Small intestine (tissue), 7 donors: ENCODE measurements around the gene ROCK2. TPM values are rescaled to one million over a fixed set of nuclear protein-coding genes. Genes with fewer than 3 reads are reported as not detected.

Experiments
- DNase-seq, 2 donors: peaks; one replicate each; pipeline versions ENCODE4 v3.0.0 to v3.0.0-alpha.2; 2013
- FAIRE-seq: peaks from 2 replicates; lab custom pipeline; 2012; peaks lifted over from hg19 to GRCh38; lab: Jason Lieb, UNC
- H3K27ac ChIP-seq, 3 donors: one replicate each; pipeline ENCODE4 v1.5.1; 2013; ENCODE audit warnings: low read length in 2 of 3, mild to moderate bottlenecking in 2 of 3, control low read depth in 1 of 3, inconsistent platforms in 1 of 3, low read depth in 1 of 3, moderate library complexity in 1 of 3
- H3K27me3 ChIP-seq, 3 donors: one replicate each; pipeline ENCODE4 v1.6.1; 2013; ENCODE audit warnings: low read length in 3 of 3, inconsistent platforms in 1 of 3; ENCODE audit not compliant: control insufficient read depth in 3 of 3, insufficient read depth in 3 of 3
- H3K36me3 ChIP-seq, 3 donors: one replicate each; pipeline ENCODE4 v1.6.1; 2013; ENCODE audit warnings: low read length in 3 of 3, inconsistent platforms in 1 of 3, low read depth in 1 of 3, mild to moderate bottlenecking in 1 of 3, moderate library complexity in 1 of 3; ENCODE audit not compliant: control insufficient read depth in 3 of 3, insufficient read depth in 2 of 3
- H3K4me1 ChIP-seq, 3 donors: one replicate each; pipeline ENCODE4 v1.6.1; 2013; ENCODE audit warnings: low read length in 2 of 3, inconsistent platforms in 1 of 3, low read depth in 1 of 3, mild to moderate bottlenecking in 1 of 3, moderate library complexity in 1 of 3; ENCODE audit not compliant: control insufficient read depth in 3 of 3, insufficient read depth in 2 of 3
- H3K4me3 ChIP-seq, 3 donors: one replicate each; pipeline ENCODE4 v1.5.1; 2013; ENCODE audit warnings: low read length in 3 of 3, control low read depth in 1 of 3, inconsistent platforms in 1 of 3, low read depth in 1 of 3, mild to moderate bottlenecking in 1 of 3, moderate library complexity in 1 of 3
- H3K9me3 ChIP-seq, 2 donors: one replicate each; pipeline ENCODE4 v1.6.1; 2013; ENCODE audit warnings: low read depth in 1 of 2, low read length in 1 of 2; ENCODE audit not compliant: control insufficient read depth in 2 of 2, insufficient read depth in 1 of 2
- WGBS, 3 donors: extraction: QIAGEN DNeasy Blood & Tissue Kit; methylation state at CpG; one replicate each; pipeline ENCODE4 v1.1.7; 2013; 5-methylcytosine and 5-hydroxymethylcytosine counted together
- polyA plus RNA-seq, 4 donors: library from polyadenylated mRNA; stranded (reverse) in 3 of 4; unstranded in 1 of 4; fragments of 200-250 nt in 3 of 4; fragments of 120-200 nt in 1 of 4; gene quantifications; one replicate each; pipeline versions ENCODE4 v1.2.1 to v1.2.3, GENCODE V29; 2013
- donor health status: healthy with polysubstance abuse.
- donor health status: control.
- donor health status: control.
- donor health status: Bipolar disorder and iron deficiency.
- donor health status: healthy.

ROCK2 gene
- polyA plus RNA-seq, 4 donors = 12.0 to 53.2 (median 16.0) TPM

GRCh38 chr2:11250400-11251196 is 93.8 kb downstream of the ROCK2 start:
- no peak for DNase-seq

GRCh38 chr2:11245322-11245721 is 99.1 kb downstream of the ROCK2 start:
- 92 to 100% (median 94%) methylated on average over 1 of the region's 1 CpG for WGBS, 3 donors
- DNase-seq = no peak
- H3K4me1 ChIP-seq = no peaks in the 10 kb centered on the region
- H3K27ac ChIP-seq = no peak overlapping the region
- FAIRE-seq = no peak
- H3K27me3 ChIP-seq = no peaks in the 10 kb centered on the region
- no peaks in the 10 kb centered on the region for H3K9me3 ChIP-seq
- peaks cover 3 to 12% (median 9%) of the 10 kb centered on the region in 3 donors for H3K36me3 ChIP-seq
- H3K4me3 ChIP-seq = no peak overlapping the region

More at GRCh38 chr2:11250400-11251196, 93.8 kb downstream of the ROCK2 start:
- H3K4me3 ChIP-seq = no peak overlapping the region
- H3K27me3 ChIP-seq = no peaks in the 10 kb centered on the region
- H3K4me1 ChIP-seq = peaks cover 0 to 8% (median 0%) of the 10 kb centered on the region in 3 donors
- no peak for FAIRE-seq
- no peaks in the 10 kb centered on the region for H3K9me3 ChIP-seq
- 72 to 79% (median 77%) methylated on average over 4 of the region's 4 CpGs for WGBS, 3 donors
- H3K27ac ChIP-seq = no peak overlapping the region
- peaks cover 0 to 11% (median 4%) of the 10 kb centered on the region in 3 donors for H3K36me3 ChIP-seq

GRCh38 chr2:11244091-11244826 is 100.2 kb downstream of the ROCK2 start:
- H3K4me1 ChIP-seq = no peaks in the 10 kb centered on the region
- H3K4me3 ChIP-seq = no peak overlapping the region
- DNase-seq = no peak
- H3K36me3 ChIP-seq = peaks cover 3 to 12% (median 9%) of the 10 kb centered on the region in 3 donors
- FAIRE-seq = no peak
- H3K9me3 ChIP-seq = no peaks in the 10 kb centered on the region
- no peaks in the 10 kb centered on the region for H3K27me3 ChIP-seq
- 93 to 100% (median 99%) methylated on average over 1 of the region's 1 CpG for WGBS, 3 donors
- no peak overlapping the region for H3K27ac ChIP-seq

DNA sequence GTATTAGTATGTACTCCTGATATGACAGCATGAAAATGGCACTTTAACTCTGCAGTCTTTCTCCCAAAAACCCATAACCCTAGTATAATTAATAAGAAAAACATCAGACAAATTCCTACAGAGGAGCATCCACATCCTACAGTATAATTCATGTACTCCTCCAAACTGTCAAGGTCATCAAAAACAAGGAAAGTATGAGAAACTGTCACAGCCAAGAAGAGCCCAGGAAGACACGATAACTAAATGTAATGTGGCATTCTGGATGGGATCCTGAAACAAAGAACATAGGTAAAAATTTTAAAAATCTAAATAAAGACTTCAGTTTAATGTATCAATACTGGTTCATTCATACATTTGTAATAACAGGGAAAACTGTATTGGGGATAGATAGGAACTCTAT is 100.9 kb downstream of the ROCK2 start:
- Histone ChIP-seq H3K36me3 (peaks cover 3 to 11% (median 9%) of the 10 kb centered on the region in 3 donors), H3K27ac (no peak overlapping the region), H3K4me3 (no peak overlapping the region), H3K4me1 (no peaks in the 10 kb centered on the region), H3K27me3 (no peaks in the 10 kb centered on the region), H3K9me3 (no peaks in the 10 kb centered on the region)
- FAIRE-seq (no peak), DNase-seq (no peak)
- 97 to 100% (median 98%) methylated on average over 1 of the region's 1 CpG for WGBS, 3 donors

DNA sequence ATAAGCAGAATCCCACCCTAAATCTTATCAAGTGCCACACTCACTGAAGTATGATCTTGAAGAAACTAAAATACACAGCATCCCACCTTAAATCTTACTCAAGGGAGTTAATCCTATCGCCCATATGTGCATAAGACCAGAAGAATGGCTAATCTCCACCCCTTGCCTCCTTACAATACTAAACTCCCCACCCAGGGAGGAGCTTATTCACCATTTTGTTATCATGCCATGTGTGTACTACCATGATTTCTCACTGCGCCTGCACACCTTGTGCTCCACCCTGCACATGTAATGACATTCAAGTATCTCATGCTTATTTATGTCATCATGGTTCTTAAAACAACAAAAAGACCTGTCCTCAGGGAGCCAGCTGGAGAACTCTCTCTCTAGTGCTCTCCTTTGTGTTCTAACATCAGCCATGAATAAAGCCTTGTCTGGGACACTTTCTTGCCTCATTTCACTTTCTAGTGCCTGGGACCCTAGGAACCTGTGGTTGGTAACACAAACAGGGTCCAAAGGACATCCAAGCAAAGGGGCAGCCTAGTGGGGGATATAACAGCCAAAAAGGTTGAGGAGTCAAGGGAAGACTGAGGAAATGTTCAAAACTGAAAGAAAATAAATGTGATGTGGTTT is 101.8 kb downstream of the ROCK2 start:
- Histone ChIP-seq H3K9me3 (no peaks in the 10 kb centered on the region), H3K27me3 (no peaks in the 10 kb centered on the region), H3K4me3 (no peak overlapping the region), H3K4me1 (no peaks in the 10 kb centered on the region), H3K36me3 (peaks cover 3 to 8% (median 5%) of the 10 kb centered on the region in 3 donors), H3K27ac (no peak overlapping the region)
- FAIRE-seq = no peak
- DNase-seq = no peak
- WGBS, 3 donors = 96 to 99% (median 97%) methylated on average over 2 of the region's 2 CpGs

GRCh38 chr2:11241412-11242203 is 102.8 kb downstream of the ROCK2 start:
- no peak overlapping the region for H3K27ac ChIP-seq
- H3K9me3 ChIP-seq = no peaks in the 10 kb centered on the region
- peaks cover 3 to 8% (median 5%) of the 10 kb centered on the region in 3 donors for H3K36me3 ChIP-seq
- no peaks in the 10 kb centered on the region for H3K4me1 ChIP-seq
- DNase-seq (no peak), FAIRE-seq (no peak)
- no peak overlapping the region for H3K4me3 ChIP-seq
- no peaks in the 10 kb centered on the region for H3K27me3 ChIP-seq
- WGBS, 3 donors = 95 to 100% (median 96%) methylated on average over 3 of the region's 3 CpGs

GRCh38 chr2:11239666-11240462 is 104.6 kb downstream of the ROCK2 start:
- H3K4me1 ChIP-seq = no peaks in the 10 kb centered on the region
- WGBS, 3 donors = 88 to 89% (median 89%) methylated on average over 6 of the region's 6 CpGs
- no peak overlapping the region for H3K27ac ChIP-seq
- peak overlapping the region in 1 of 3 donors; percentile 10 for H3K4me3 ChIP-seq
- FAIRE-seq (no peak), DNase-seq (peak in 1 of 2 donors; percentile 11)
- no peaks in the 10 kb centered on the region for H3K9me3 ChIP-seq
- H3K36me3 ChIP-seq = peaks cover 3 to 8% (median 5%) of the 10 kb centered on the region in 3 donors
- no peaks in the 10 kb centered on the region for H3K27me3 ChIP-seq
